Amniotic epithelial cell (primary cell): ENCODE results near the gene EFEMP2.

Source experiments
- DNase-seq: peaks from one replicate; pipeline ENCODE4 v3.0.0-alpha.2; 2010; ENCODE audit warnings: low read depth

The EFEMP2 gene

DNA sequence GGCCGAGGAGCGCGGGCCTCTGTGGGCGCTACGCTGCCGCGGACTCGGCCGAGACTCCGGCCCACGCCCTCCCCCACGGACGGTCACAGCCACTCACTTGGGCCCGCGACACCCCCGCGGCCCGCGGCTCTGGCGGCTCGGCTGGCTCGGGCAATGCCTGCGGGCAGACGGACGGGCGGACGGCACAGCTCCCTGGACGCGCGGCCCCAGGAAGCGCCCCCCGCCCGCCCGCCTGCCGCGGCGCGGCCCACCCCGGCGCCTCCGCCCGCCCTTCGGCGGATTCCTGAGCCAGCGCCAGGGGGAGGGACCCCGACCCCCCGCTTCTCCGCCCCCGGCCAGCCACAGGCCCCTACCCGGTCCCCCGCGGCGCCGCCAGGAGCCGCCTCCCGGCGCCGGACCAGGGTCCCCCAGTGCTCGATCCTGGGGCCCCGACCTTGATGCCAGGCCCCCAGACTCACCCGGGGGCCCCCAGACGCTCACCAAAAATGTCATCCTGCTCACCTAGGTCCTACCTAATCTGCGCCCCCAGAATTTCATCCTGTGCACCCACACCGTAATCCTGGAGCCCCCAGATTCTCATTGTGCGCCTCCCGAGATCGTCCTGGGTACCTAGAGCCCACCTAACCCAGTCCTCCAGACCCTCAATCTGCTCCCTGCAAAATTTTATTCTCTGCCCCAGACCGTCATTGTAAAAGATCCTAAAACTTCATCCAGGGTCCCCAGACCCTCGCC lies at the start of gene EFEMP2:
Gene EFEMP2 (minus strand): TSS at position 215 of the 732 bp plus-strand sequence. CDS start 446 bp downstream, outside the sequence.
- DNase-seq = no peak

DNA sequence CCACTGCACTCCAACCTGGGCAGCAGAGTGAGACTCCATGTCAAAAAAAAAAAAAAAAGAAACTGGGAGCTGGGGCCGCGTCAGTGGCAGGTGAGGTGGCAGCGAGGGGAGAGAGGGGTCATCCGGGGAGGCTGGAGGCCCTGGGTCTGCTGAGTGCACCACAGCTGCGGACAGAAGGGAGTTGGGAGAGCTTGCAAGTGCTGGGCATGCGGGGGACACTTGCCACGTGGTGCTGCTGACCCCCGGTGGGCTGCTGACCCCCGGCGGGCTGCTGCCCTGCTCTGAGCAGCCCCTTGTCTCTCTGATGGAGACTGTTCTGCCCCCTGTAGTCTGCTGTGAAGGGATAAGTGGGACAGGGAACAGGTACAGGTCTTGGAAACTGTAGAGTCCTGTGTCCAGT lies 49.3 kb upstream of the EFEMP2 start:
- DNase-seq = no peak

DNA sequence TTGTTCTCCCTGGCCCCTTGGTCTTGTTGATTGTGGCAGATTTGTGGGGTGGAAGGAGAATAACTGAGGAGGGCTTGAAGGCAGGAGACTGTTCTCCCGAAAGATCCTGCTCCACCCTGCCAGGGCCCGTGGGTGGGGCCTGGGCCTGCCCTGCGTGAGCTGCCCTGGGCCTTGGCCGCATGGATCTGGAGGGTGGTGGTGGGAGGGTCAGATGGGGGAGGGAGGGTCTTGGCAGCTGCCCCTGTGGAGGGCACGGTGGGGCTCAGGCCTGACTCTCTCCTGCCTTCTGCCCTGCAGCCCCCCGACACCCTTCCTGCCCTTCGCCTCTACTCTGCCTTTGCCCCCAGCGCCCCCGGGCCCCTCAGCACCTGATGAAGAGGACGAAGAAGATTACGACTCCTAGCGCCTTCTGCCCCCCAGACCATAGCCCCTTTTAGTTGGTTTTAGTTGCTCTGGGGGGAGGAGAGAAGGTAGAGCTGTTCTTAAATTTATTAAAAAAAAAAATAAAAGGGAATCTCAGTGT lies 48.5 kb upstream of the EFEMP2 start:
- no peak for DNase-seq

DNA sequence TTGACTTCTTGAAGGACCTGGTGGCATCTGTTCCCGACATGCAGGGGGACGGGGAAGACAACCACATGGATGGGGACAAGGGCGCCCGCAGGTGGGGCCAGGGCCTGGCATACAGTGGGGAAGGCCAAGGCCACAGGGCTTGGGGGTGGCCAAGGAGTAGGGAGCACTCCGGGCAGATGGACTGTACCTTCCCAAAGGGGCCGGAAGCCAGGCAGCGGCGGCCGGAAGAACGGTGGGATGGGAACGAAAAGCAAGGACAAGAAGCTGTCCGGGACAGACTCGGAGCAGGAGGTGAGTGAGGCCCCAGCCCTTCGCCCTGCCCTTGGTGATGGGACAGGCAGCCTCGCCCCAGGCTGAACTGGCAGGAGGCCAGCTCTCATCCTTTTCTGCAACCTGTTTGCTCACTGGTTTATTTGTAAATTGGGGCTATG lies 47.8 kb upstream of the EFEMP2 start:
- DNase-seq = no peak

DNA sequence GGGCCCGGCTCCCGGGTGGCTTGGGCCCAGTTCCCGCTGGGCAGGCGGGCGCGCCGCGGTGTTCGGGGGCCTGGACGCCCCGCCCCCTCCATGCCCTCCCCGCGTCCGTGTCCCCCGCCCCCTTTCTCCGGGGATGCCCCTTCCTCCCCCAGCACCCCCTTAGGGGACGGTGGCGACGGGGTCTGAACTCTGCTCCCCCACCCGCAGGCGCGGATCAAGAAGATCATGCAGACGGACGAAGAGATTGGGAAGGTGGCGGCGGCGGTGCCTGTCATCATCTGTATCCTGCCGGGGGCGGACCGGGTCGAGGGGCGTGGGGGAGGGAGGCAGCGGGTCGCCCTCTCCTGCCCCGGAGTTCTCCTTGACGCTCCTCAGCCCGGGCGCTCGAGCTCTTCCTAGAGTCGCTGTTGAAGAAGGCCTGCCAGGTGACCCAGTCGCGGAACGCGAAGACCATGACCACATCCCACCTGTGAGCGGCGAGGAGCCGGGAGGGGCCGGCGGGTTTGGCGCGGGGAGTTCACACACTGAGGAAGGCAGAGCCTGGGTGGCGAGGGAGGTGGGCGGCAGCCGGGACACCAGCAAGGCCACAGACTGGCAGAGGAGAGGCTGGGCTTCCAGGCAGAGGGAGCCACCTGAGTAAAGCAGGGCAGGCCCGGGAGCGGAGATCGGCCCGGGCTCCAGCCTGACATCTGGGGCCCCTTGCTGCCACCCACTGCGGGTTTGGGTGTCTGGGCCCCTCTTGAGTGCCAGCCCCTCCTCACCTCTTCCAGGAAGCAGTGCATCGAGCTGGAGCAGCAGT lies 47.2 kb upstream of the EFEMP2 start:
- DNase-seq = no peak

DNA sequence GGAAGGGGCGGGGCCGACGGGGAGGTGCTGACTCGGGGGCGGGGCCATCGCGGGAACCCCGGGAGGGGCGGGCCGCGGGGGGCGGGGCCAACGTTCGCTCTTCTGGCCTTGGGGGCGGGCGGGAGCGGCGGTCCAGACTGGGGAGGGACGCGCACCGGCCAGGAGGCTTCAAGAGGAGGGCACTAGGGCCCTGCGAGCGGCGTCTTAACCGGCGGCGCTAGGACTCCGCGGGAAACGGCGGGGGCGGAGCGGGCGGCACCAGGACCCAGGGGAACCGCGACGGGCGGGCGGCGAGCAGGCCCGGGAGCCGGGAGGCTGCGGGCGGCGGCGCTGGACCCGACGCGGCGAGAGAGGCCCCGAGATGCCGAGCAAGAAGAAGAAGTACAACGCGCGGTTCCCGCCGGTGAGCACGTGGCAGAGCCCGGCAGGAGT lies 46.6 kb upstream of the EFEMP2 start, which contains the start of gene DRAP1:
Gene DRAP1 (plus strand): TSS at position 286 of the 432 bp plus-strand sequence. CDS start 76 bp downstream, at position 362.
- DNase-seq = peak; percentile 97

DNA sequence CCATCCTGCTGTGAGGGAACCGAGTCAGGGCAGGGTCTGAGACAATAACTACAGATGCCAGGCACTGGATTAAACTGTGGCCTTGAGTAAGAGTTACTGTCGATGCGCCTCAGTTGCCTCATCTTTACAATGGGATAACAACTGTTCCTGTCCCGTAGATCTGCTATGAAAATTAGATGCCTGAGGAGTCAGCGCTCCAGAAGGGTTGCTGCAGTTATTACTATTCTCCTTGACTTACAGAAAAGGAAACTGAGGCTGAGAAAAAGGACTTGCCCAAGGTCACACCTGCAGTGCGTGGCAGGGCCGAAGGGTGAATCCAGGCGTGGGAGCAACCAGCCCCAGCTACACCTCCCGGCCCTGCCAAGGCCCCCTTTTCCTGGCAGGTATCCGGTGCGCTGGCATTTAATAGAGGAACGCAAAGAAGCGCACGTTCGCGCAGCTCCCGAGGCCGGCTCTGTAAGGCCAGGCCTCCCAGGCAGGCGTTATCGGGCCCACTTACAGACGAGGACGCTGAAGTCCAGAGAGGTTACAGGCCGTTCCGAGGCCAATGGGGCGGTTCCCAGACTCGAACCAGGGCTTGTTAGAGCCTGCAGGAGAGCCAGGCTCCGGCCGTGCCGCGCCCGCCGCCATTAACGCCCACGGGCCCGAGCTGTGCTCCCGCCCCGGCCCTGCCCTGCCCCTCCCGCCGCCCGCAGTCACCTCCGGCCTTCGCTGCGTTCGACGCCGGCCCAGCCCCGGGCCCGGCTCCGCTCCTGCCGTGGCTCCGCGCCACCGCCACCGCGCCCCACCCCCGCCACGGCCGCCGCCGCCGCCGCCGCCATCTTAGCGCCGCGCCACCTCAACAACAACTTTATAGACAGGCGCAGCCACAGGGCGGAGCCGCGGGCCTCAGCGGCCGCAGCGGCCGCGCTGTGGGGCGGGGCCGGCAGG lies 45.9 kb upstream of the EFEMP2 start, which contains the start of gene C11orf68:
Gene C11orf68 (minus strand): TSS at position 852 of the 930 bp plus-strand sequence. CDS start 31 bp downstream, at position 821.
- DNase-seq = no peak

DNA sequence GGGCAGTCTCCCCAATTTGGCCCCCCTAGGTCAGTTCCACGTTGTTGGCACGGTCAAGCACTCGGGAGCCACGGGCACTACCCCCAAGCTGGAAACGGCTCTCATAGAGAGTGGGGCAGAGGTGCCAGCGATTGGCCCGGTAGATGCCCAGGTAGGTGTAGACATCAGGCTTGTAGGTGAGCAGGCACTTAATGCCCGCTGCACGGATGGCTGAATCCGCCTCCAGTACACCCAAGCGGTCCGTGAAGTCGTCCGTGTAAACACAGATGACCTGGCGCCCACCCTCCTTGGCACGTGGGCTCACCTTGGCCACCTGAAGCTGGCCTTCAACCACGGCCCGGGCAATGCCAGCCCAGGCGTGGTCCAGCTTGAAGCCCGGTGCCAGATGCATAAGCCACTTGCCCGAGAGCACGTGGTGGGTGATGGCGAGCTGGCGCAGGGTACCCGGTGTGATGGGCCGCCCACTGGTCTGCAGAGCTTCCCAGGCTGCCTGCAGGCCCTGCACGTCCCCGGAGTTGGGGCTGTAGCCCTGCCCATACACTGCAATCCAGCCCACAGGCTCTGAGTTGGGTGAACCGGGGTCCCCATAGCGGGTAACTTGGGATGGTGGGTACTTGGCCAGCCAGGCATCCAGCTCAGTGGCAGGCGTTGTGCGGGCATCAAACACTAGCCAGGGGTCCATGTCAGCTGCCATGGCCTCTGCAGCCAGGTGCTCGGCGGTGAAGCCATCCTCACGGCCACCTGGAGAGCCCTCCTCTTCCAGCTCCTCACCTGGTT lies 45.0 kb upstream of the EFEMP2 start:
- no peak for DNase-seq

DNA sequence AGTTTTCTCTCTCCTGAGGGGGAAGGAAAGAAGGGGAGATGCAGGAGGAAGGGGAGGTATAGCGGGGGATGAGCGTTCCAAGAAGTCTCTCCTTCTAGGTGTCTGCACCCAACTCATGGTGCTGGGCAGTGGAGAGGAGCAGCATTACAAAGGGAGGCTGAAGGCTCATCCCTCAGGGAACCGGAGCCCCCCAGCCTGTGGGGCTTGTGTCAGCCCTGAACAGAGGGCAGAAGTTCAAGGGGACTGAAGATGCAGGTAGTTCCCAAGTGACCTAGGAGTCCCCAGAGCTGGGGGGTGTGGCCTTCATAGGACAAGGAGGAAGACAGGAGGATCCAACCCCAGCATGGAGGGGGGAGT lies 44.5 kb upstream of the EFEMP2 start:
- DNase-seq = no peak

DNA sequence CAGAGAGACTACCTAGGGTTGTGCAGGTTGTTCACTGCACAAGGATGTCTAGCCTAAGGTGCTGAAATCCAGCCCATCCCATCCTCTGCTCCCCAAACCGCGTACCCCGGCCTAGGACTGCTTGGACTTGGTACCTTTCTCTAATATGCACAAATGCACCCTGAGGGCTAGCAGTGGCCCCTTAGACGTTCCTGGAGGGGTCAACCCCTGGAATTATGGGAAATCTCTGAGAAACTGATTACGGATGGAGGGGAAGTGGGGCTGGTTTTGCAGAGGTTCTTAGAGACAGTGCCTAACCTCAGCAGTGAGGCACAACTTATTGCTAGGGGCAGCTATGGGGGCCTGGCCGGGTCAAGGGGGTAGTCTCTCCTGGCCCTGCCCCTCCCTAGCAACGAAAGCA lies 43.8 kb upstream of the EFEMP2 start:
- no peak for DNase-seq

DNA sequence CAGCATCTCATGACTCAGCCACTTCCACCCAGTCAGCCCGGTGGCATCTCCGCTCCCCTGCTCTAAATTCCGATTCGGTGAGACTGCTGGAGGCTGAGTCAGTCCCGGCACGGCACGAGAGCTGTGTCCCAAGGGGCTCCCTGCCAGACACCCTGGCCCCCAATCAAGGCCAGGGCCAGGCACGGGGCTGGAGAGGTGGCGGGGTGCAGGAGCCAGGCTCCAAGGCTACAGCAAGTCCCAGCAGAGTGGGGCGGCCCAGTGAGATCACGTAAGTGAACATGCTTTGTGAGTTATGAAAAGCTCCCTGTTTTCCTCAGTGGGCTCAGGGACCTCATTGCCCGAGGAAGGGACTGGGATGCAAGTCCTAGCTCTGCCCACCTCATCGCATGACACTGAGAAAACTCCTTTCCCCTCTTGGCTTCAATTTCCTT lies 43.2 kb upstream of the EFEMP2 start:
- peak; percentile 96 for DNase-seq

DNA sequence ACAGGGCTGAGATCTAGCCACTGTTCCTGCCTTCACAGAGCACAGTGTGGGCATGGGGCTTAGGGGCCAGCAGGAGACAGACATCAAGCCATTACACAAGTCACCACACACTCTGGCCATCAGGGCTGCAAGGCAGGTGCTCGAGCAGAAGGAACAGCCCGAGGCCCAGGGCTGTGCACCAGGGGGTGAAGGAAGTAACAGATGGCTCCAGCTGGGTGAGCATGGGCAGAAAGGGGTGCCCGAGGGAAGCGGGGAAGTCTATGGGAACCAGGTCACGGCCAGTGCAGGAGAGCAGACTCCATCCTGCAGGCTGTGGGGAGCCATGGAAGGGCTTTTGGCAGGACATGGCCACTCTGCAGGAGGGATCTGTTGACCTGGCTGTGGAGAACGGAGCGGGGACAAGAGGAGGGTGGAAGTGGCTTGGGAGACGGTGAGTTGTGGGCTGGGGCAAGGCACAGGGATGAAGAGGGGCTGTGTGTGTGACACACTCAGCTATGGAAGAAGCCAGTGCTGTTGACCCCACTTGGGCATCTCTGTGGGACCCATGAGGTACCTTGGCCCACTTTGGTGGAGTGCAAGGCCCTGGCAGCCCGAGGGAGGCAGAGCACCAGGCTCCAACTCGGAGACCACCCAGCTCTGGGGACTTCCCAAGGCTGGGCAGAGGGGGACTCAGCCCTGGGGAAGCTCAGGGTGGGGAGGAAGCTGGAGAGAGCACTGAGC lies 42.7 kb upstream of the EFEMP2 start:
- no peak for DNase-seq

DNA sequence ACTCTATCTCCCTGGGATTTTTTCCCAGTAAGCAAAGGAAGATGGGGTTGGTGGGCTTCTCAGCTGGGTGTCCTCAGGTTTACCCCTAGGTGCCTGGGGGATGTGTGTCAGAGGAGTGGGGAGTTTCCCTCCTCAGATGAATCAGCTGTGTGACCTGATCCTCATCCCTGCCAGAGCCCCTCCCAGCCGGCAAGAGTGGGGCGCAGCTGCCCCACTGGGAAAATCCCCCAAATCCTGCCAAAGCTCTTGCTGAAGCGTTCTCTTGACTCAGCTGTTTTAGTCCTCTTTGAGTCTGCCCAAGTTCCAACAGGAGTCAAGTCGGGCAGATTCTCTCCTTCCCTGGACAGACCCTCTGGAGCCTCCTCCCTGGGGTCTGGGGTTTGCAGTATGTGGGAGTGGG lies 40.2 kb upstream of the EFEMP2 start:
- DNase-seq = peak; percentile 39

DNA sequence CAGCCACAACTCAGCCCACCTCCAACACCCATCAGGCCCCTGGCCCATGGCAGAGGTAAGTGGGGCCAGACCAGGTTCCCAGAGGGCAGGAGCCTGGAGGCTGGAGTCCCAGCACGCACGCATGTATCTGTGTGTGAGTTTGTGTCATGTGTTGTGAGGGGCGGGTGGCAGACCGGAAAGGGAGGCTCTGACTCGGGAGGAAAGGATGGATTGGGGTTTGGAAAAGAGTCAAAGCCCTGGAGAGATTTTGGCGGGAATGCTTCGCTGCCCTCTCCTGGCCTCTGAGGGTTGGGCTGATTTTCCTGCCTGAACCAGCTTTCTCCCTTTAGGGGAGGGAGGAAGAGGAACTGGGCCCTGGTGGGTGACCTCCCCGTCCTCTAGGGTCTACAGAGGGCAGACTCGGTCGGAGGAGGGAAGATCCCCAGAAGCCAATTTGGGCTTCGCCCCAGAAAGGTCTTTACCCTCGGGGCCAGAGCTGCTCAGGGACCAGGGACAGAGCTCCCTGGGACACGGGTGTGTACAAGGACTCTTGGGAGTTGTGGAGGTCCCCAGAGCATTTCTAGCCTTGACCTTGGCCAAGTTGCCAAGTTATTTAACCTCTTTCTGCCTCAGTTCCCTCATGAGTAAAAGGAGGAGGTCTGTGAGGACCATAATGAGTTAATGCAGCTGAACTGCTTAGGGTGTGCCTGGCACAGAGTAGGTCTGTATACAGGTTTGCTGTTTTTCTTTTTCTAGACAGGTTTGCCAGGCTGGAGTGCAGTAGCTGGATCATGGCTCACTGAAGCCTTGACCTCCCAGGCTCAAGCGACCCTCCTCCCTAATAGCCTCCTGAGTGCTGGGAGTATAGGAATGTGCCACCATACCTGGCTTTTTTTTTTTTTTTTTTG lies 39.3 kb upstream of the EFEMP2 start:
- peak; percentile 59 for DNase-seq

DNA sequence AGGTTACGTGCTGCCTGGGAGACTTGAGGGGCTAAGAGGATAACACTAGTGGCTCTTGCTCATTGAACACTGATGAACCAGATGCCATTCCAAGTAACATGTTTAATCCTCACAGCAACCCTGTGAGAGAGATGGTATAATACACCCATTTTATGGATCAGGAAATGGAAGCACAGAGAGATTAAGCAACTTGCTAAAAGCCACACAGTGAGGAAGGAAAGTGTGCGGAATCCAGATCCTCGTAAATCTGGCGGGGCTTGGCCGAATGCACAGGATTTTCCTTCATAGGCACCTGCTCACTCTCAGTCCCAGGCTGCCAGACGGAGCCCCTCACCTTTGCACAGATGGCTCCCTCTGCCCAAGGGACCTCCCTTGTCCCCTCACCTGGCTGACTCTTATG lies 35.3 kb upstream of the EFEMP2 start:
- DNase-seq = no peak

DNA sequence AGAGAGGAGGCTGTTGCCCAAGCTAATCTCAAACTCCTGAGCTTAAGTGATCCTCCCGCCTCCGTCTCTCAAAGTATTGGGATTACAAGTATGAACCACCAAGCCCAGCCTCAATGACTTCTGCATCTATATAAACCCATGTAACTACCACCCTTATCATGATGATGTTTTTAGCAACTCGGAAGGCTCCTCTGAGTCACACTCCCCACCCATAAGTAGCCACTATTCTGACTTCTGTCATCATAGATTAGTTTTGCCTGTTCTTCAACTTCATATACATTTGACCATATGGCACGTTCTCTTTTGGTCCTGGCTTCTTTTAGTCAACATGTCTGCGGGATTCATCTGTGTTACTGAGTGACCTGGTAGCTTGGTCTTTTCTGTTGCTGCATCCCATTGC lies 34.0 kb upstream of the EFEMP2 start:
- DNase-seq = no peak

DNA sequence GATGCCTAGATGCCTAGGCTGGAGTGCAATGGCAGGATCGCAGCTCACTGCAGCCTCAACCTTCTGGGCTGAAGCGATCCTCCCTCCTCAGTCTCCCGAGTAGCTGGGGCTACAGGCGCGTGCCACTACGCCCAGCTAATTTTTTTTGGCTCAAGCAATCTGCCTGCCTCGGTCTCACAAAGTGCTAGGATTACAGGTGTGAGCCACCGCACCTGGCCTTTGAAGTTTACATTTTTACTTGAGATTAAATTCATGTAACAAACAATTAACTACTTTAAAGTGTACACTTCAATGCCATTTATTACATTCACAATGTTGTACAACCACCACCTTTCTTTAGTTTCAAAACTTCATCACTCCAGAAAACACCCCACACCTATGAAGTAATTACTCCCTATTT lies 31.1 kb upstream of the EFEMP2 start:
- DNase-seq = no peak

DNA sequence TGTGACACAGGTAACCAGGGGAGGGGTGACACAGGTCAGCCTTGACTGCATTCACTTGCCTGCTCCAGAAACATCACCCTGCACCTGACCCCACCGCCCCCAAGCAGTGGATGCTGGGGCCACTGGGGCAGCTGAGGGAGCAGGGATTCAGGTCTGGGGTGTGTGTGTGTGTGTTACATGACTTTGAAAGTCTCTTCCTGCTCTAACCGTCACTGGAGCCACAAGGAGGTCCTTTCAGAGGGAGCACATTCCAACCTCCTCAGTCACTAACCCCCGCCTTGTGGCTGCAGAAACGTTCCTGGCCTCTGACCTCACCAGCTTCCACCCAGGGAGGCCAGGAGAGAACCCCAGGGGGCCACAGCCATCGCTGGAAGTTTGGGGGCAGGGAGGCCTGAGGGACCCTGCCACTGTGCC lies 30.5 kb upstream of the EFEMP2 start:
- peak; percentile 72 for DNase-seq

DNA sequence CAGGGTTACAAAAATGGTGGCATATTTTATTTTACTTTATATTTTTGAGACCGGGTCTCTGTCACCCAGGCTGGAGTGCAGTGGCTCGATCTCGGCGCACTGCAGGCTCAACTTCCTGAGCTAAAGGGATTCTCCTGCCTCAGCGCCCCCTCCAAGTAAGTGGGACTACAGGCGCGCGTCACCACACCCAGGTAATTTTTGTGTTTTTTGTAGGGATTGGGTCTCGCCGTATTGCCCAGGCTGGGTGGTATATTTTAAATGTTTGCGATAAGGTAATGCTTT lies 28.2 kb upstream of the EFEMP2 start:
- no peak for DNase-seq
